ENCODE data around the gene BLM. TPM values are rescaled to one million over a fixed set of nuclear protein-coding genes. Genes with fewer than 3 reads are reported as not detected.

The BLM gene
- total RNA-seq, 1 experiment from 2014 or later, result 40.0 TPM

DNA sequence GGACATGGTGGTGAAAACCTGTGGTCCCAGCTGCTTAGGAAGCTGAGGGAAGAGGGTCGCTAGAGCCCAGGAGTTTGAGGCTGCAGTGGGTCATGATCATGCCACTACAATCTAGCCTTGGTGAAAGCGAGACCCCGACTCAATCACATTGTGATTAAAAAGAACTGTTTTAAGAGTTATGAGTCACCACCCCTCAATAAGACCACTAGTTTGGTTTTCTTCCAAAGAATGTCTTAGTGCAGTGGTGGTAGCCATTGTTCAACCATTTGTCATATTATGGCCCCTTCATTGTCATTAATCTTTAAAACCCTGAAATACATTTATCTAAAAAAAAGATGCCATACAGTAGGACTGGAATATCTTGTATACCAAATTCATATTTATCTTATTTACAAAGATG, 48.8 kb downstream of the BLM start:
- Histone ChIP-seq H3K4me3 (ENCODE audit: low read depth, low read length, poor library complexity, severe bottlenecking) (no peak overlapping the region), H3K9me3 (ENCODE audit: low read depth, low read length, poor library complexity, severe bottlenecking) (no peaks in the 10 kb centered on the region), H3K36me3 (ENCODE audit: insufficient read depth, low read length, poor library complexity, severe bottlenecking) (peaks cover 32% of the 10 kb centered on the region), H3K4me1 (ENCODE audit: insufficient read depth, low read length, poor library complexity, severe bottlenecking) (peaks cover 4% of the 10 kb centered on the region), H3K27me3 (replicated peaks; ENCODE audit: insufficient read depth, low read depth, low read length, poor library complexity) (no peaks in the 10 kb centered on the region), H3K27ac (ENCODE audit: low read depth, low read length, poor library complexity, severe bottlenecking) (no peak overlapping the region)
- intact Hi-C loops (cut with micrococcal nuclease; ENCODE audit: unreplicated experiment), result no loop called here
- no TSS peak for BruUV-seq (replicated peaks)
- ChIA-PET CTCF (no interaction called here), POLR2A (ENCODE audit: low non-redundant PET) (no interaction called here)
- TF ChIP-seq, protein P1, sequence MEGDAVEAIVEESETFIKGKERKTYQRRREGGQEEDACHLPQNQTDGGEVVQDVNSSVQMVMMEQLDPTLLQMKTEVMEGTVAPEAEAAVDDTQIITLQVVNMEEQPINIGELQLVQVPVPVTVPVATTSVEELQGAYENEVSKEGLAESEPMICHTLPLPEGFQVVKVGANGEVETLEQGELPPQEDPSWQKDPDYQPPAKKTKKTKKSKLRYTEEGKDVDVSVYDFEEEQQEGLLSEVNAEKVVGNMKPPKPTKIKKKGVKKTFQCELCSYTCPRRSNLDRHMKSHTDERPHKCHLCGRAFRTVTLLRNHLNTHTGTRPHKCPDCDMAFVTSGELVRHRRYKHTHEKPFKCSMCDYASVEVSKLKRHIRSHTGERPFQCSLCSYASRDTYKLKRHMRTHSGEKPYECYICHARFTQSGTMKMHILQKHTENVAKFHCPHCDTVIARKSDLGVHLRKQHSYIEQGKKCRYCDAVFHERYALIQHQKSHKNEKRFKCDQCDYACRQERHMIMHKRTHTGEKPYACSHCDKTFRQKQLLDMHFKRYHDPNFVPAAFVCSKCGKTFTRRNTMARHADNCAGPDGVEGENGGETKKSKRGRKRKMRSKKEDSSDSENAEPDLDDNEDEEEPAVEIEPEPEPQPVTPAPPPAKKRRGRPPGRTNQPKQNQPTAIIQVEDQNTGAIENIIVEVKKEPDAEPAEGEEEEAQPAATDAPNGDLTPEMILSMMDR (conservative IDR thresholded peaks at IDR 0.05; ENCODE audit: low read depth, low read length), result no peak
- no peak for TF ChIP-seq EZH2 (IDR thresholded peaks at IDR 0.05; ENCODE audit: borderline replicate concordance, low read depth, low read length, poor library complexity, severe bottlenecking)
- no peak for DNase-seq (ENCODE audit: low spot score)

DNA sequence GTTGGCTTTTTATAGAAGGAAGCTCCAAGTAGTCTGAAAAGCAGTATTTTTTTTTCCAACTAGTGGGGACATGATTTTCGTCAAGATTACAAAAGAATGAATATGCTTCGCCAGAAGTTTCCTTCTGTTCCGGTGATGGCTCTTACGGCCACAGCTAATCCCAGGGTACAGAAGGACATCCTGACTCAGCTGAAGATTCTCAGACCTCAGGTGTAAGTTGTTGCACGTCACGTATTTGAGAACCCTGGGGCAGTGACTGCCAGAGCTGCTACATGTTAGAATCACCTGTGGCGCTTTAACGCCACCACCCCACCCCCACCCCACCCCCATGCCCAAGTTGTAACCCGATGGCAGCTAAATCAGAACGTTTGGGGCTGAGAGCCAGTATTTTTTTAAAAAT, 52.2 kb downstream of the BLM start:
- ChIA-PET POLR2A (ENCODE audit: low non-redundant PET) (no interaction called here), CTCF (no interaction called here)
- no TSS peak for BruUV-seq (replicated peaks)
- Histone ChIP-seq H3K27me3 (replicated peaks; ENCODE audit: insufficient read depth, low read depth, low read length, poor library complexity) (no peaks in the 10 kb centered on the region), H3K36me3 (ENCODE audit: insufficient read depth, low read length, poor library complexity, severe bottlenecking) (peaks cover 25% of the 10 kb centered on the region), H3K9me3 (ENCODE audit: low read depth, low read length, poor library complexity, severe bottlenecking) (no peaks in the 10 kb centered on the region), H3K4me3 (ENCODE audit: low read depth, low read length, poor library complexity, severe bottlenecking) (no peak overlapping the region), H3K27ac (ENCODE audit: low read depth, low read length, poor library complexity, severe bottlenecking) (no peak overlapping the region), H3K4me1 (ENCODE audit: insufficient read depth, low read length, poor library complexity, severe bottlenecking) (no peaks in the 10 kb centered on the region)
- intact Hi-C loops (cut with micrococcal nuclease; ENCODE audit: unreplicated experiment), result no loop called here
- no peak for DNase-seq (ENCODE audit: low spot score)
- TF ChIP-seq, protein P1 (conservative IDR thresholded peaks at IDR 0.05; ENCODE audit: low read depth, low read length), result no peak
- no peak for TF ChIP-seq EZH2 (IDR thresholded peaks at IDR 0.05; ENCODE audit: borderline replicate concordance, low read depth, low read length, poor library complexity, severe bottlenecking)

DNA sequence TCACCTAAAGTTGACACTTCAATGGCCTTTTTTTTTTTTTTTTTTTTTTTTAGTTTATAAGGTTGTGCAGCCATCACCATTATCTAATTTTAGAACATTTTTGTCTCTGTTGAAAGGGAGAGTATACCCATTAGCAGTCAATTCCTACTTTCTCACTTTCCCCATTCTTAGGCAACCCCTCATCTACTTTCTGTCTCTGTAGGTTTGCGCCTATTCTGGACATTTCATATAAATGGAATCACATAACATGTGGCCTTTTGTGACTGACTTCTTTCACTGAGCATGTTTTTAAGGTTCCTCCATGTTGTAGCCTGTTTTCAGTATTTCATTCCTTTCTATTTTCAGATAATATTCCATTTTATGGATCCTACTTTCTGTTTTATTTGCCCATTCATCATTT, 56.3 kb downstream of the BLM start:
- no peaks in the 10 kb centered on the region for H3K27me3 ChIP-seq (replicated peaks; ENCODE audit: insufficient read depth, low read depth, low read length, poor library complexity)
- no peak for DNase-seq (ENCODE audit: low spot score)
- H3K36me3 ChIP-seq (ENCODE audit: insufficient read depth, low read length, poor library complexity, severe bottlenecking), result peaks cover 14% of the 10 kb centered on the region
- CTCF ChIA-PET, result no interaction called here
- no peaks in the 10 kb centered on the region for H3K4me1 ChIP-seq (ENCODE audit: insufficient read depth, low read length, poor library complexity, severe bottlenecking)
- POLR2A ChIA-PET (ENCODE audit: low non-redundant PET), result no interaction called here
- H3K9me3 ChIP-seq (ENCODE audit: low read depth, low read length, poor library complexity, severe bottlenecking), result no peaks in the 10 kb centered on the region
- BruUV-seq (replicated peaks), result no TSS peak
- H3K4me3 ChIP-seq (ENCODE audit: low read depth, low read length, poor library complexity, severe bottlenecking), result no peak overlapping the region
- TF ChIP-seq, protein P1 (conservative IDR thresholded peaks at IDR 0.05; ENCODE audit: low read depth, low read length), result no peak
- no peak for TF ChIP-seq EZH2 (IDR thresholded peaks at IDR 0.05; ENCODE audit: borderline replicate concordance, low read depth, low read length, poor library complexity, severe bottlenecking)
- intact Hi-C loops (cut with micrococcal nuclease; ENCODE audit: unreplicated experiment), result no loop called here
- H3K27ac ChIP-seq (ENCODE audit: low read depth, low read length, poor library complexity, severe bottlenecking), result no peak overlapping the region
